Brain pericyte (primary cell): Measurements from ENCODE around the gene TRIM9.
"Not testable (repeated sequence)": the region's sequence is repeated elsewhere in the genome, so short reads cannot be mapped to it uniquely, and the experiment has no call there.

ENCODE experiments used
- DNase-seq: peaks from one replicate; pipeline ENCODE4 v3.0.0-alpha.2; 2012; ENCODE audit warnings: low read depth, low spot score

Gene TRIM9

DNA sequence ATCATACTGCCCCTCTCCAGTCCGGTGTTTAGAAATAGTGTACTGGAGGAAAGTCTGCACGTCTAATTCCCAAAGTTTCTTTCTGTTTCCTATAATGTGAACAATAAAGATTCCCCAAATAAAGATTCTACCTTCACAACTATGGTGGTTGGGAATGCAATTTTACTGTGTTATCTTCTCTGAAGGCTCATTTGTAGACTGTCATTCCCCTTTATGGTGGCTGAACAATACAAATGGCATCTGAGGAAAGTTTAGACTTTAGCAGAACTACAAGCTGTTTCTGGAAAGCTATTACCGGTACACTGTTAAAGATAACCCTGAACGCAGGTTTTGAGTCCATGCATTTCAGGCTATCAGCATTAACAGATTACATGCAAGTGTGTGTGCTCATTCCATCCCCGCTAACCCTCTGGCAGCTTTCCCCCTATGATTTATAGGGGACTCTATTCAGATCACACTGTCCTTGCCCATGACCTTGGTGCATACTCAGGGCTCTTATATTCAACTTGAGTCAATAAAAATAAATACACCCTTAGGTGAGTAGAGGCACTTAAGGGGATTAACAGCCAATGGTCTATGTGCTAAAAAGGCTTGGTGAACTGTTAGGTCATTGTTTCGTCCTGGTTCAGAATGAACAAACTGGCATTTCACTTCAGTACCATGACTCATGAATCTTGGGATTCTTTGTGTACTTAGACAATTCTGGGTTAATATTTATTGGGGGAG, 89.9 kb downstream of the TRIM9 start:
- DNase-seq = no peak

DNA sequence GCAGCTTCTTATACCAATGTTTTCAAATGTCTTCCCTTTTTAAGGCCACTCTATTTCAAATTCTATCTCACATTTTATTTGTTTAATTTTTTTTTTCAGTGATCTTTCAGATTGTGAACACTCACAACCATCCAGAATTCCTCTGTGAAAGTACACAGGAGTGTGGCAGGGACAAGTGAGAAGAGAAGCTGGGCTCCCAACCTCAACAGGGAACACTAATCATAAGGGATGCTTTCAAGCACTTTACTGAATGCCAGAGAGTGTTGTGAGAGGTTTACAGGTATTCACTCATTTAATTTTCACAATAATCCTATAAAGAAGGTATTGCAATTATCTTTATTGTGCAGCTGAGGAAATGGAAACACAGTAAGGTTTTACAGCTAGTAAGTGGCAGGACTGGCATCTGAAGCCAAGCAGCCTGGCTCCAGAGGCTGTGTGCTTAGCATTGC, 90.5 kb downstream of the TRIM9 start:
- no peak for DNase-seq

- no peak for DNase-seq
Measured at GRCh38 chr14:51002406-51002999, 92.4 kb downstream of the TRIM9 start.

DNA sequence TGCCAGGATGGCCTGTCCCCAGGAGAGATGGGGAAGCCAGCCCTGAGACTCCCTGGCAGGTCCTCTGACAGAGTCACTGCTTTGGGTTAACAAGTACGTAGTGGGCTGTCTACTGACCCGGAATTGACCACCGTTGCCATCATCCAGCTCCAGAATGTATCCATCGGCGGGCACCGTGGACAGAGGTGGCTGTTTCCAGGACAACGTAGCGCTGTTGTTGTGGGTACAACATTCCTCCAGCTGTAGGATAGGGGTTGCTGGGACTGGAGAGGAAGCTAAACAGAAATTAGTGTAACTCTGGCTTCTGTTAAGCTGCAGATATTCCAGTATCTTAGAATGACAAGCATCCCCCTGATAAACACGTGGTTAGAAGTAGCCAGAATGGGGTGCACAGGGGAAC, 94.3 kb downstream of the TRIM9 start:
- no peak for DNase-seq

DNA sequence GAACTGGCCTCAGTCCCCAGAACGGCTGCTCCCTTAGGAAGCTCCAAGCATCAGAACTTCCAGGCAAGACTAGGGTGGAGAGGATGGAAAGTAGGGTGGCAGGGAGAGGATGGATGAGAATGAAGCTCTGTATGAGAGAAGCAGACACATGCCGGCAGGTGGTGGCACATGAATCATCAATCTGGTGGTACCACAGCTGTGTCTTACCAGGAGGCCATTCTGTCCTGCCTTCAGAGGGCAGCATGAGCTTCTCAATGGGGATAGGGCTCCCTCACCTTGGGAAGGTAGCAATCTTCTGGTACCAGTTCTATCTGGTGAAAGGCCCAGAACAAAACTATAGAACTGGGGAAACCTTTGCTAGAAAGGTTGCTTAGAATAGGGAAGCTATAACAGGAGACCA, 95.2 kb downstream of the TRIM9 start:
- DNase-seq = no peak

GRCh38 chr14:50998612-50999011, 96.3 kb downstream of the TRIM9 start:
- DNase-seq = no peak

DNA sequence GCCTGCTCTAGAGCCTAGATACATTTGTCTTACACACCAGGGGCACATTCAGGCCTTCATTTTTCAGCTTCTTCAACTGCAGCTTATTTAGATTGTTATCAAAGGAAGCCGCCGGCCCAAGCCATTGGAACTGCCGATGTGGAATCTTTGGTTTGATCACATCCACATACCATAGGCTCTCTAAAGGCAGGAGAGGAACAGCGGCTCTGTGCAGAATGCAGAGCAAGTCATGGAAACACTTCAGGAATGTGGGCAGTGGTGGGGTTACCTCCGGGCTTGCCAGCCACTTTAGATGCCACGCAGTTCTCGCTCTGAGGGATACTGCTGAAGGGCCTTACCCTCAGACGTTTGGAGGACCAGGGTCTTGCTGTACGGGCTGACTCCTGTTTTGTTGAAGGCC, 97.2 kb downstream of the TRIM9 start:
- DNase-seq = no peak

GRCh38 chr14:50994158-50994557, 100.7 kb downstream of the TRIM9 start:
- DNase-seq = not testable (repeated sequence)

DNA sequence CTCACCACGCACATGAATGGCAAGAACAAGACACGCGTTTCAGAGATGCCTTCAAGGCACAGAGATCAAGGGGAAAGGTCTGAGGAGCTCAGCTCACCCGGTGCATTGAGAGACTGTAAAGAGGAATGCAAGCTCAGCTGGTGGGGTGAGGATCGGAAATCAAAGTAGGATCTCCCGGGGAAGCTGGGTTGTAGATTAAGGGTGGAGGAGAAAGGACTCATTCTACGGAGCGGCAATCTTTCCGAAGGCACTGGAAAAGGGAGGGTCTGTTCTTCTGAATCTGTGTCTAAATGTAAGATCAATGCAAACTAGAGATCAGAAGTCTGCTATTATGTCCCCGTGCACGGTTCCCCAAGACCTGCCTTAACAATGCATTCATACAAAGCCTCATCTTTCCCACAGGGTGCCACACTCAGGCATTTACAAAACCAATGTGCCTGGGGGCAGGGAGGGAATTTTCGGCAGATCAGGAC, 109.0 kb downstream of the TRIM9 start:
- no peak for DNase-seq

DNA sequence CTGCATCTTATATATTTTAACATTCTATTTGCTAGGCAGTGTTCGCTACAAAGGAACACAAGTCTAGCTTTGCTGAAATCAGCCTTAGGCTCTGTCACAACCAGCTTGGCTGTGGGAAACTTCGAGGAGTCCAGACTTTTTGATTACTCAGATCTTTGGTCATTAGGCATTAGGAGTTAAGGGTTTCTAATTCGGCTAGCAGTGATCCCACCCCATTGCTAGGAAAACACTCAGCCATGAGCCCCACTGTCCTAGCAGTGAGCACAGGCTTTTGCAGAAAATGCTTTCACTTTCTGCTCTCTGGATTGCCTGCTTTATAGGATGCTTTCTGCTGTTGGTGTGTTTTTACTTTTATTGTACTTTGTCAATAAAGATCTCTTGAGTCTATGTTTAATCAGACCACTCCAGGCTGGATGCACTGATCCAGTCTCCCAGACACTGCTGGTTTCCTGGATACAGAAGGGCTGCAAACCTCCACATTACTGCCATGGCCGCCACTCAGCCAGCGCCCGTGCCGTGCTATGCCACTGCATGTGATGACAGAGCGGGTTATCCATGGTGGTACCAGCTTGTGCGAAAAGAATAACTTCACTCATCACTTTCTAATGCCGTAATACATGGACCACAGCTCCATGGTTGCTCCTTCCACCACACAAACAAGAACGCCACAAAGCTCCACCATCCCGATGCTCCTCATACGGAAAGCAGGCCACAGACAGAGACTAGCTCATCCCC, 109.6 kb downstream of the TRIM9 start:
- DNase-seq = no peak

DNA sequence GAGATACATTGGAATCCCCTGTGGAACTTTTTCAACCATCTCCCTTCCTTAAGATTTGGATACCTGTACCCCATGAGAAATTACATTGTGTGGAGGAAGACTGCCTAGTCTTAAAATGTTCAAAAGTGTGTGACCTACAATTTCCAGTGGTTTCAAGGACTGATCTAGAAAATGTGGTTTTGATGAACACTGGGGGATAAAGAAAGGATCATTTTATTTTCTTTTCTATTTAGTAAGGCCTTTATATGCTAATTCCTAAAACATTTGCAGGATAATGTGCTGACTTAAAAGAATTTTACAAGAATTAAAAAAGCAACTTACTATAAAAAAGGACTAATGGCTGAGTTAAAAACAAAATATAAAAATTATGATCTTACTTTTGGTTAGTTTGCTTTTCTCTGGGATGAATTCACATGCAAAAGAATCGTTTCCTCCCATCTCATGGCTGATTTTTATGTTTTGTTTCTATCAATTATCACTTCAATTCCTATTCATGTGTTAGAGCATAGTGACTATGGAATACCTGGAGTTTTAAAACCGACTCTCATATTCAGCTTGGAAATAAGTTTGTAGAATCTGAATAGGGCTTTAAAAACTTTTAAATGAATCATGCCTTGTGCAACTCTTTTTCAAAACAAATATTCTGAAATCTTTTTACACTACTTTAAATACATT, 110.7 kb downstream of the TRIM9 start:
- DNase-seq = no peak

DNA sequence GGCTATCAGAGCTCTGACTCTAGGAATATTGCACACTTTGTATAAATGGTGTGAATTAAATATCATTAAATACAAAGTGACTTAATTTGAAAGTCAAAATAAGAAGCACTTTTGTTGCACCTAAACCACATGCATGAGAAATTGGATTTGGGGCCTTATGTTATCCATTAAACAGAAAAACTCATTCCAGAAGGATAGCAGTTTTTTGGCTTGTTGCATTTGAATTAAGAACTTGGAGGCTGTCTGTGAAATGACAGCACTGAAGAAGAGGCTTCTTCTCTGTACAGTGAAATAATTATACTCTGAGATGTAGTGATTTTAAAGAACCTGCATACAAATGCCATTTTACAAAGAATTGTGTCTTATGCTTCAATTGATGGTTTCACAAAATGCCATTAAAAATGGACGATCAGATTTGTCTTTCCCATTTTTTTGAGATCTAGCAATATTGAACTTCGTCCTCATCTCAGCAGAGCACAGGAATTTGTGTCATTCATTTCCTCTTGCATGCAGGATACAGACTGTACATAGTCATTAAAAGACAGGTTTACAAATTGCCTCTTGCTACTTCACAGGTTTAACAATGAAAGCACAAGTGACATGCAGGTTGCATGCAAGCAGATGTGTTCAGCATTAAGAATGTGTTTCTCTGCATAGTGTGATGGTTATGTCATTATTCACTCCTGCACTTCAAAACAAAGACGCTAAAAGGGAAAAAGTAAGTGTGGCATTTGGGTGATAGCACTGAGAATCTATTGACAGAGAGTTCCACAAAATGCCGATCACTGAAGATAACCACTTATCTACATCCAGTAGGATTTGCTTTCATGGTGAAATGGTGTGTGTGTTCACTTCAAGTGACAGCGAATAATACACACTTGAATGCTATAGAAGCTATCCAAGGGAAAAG, 114.7 kb downstream of the TRIM9 start:
- no peak for DNase-seq

DNA sequence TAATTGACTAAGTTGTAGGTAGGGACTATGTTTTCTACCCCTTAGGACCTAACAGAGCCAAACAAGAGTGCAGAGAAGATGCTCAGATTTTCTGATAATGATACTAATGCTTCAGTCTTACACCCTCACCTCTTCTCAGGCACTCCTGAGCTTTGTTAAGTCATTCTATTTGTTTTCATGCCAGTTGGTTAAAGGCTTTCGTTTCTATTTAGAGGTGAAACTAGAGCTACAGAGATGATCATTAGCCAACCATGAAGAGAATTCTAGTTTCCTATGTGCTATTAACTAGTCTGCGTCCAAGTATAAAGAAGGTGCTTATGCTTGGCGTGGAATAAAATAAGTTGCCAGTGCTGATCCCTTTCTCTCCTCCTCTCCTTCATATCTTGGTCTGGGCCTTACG, 116.0 kb downstream of the TRIM9 start:
- DNase-seq = no peak

DNA sequence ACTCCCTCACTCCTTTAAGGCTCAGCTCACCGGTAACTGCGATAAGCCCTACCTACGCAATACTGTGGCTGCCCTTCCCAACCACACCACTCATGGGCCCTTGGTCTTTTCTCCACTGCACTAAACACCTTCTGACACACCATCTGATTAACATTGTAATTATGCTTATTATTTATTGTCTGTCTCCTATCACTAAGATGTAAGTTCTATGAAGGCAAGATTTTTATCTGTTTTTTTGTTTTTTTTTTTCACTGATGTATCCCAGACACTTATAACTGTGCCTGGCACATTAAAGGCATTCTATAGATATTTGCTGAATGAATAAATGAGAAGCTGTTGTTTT, 116.4 kb downstream of the TRIM9 start:
- no peak for DNase-seq

DNA sequence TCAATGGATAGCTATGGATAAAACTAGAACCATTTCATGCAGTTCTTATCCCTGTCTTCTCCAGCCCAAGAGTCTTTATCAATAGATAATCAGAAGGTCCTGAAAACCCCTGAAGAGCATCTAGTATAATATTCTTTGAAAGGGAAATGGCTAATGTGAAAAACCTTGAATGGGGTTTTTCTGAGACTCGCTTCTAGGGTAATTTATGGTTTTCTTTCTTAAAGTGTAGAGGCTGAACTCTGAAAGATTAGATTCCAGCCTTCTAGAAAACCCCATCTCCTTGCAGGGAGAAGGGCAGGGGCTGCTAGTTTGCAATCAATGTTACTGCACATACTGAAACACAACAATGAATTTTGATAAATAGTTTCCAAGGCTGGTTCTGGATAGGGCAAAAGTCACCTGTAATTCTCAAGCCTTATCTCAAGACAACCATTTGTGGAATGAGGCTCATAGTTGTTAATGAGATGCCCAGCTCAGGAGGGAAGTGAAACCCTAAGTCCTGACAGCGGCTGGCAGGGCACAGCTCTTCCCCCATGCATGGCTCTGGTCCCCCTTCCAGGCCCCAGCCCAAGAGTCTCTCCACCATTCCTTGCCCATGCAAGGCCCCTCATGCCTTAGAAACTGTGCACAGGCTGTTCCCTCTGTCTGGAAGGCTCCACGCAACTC, 116.9 kb downstream of the TRIM9 start:
- DNase-seq = no peak

- no peak for DNase-seq
Measured at GRCh38 chr14:50974118-50974517, 120.8 kb downstream of the TRIM9 start.

GRCh38 chr14:50972734-50973133, 122.2 kb downstream of the TRIM9 start:
- DNase-seq = no peak

DNA sequence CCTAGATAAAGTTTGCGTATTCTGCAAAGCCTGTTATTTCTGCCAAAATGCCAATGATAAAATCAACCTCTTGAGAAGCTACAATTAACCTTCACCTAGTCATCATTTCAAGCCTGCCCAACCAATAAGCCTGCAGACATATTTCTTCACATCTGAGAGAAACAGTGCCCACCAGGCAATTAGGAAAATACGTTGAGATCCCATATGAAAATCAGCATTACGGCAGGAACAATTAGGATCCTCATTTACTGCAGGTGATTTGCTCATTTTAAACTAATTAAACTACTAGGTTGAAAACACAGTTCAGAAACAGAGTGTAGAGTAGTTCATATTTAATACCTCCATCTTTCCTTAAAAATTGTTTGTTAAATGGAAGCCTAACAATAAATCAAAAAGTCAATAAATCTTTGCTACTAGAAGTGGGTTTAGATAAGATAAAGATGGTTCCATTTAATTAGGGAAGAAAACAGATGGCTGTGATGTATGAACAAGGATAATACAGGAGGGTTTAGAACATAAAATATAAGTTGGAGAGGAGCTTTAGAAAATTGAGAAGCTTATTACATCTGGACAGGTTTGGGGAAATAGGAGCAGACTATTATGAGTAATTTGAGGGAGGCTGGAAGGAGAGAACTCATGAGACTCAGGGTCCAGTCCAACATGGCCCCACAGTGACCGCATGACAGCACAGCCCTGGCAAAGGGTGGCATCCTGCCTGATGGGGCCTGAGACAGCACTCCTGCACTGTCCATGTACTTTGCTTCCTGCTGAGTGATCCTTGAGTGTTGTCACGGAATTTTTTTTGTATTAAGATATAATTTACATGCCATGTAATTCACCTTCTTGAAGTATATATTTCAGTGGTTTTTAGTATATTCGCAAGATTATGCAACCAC, 123.8 kb downstream of the TRIM9 start:
- no peak for DNase-seq

DNA sequence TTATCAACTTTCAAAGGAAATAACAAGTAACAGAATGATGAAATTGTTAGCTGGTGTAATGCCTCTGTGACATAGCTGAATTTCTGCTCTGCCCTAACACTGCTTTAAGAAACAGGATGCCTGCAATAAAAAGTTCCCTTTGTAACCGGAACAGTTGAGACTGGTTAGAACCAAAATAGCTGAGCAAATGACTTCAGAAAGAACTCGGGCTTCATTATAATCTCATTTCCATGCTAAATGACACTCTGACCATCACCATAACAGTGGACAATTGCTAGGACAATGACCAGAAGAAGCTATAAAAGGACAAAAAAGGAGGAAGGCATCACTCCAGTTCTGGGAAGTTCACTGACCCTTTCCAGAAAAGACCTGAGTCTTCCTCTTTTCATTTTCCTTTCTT, 127.1 kb downstream of the TRIM9 start:
- DNase-seq = no peak

GRCh38 chr14:50967103-50967502, 127.8 kb downstream of the TRIM9 start:
- no peak for DNase-seq
